HEK293 (cell line): ENCODE data around the gene OR2K2.

Source experiments
- FEZF1 ChIP-seq: fragments of 450-650 bp; formaldehyde crosslinking; IDR thresholded peaks from 2 replicates; pipeline ENCODE4 v1.5.1; 2016; ENCODE audit warnings: missing biosample characterization, missing genetic modification characterization
- SP2 ChIP-seq: fragments of 450-650 bp; formaldehyde crosslinking; IDR thresholded peaks from 2 replicates; pipeline ENCODE4 v1.5.1; 2016; ENCODE audit warnings: missing biosample characterization, missing genetic modification characterization
- YY1 ChIP-seq: fragments of 450-650 bp; formaldehyde crosslinking; IDR thresholded peaks from 2 replicates; pipeline ENCODE4 v1.5.1; 2018; ENCODE audit warnings: missing biosample characterization, missing genetic modification characterization
- ZBTB21 ChIP-seq: fragments of 450-650 bp; formaldehyde crosslinking; IDR thresholded peaks from 2 replicates; pipeline ENCODE4 v1.5.1; 2017; ENCODE audit warnings: missing biosample characterization, missing genetic modification characterization
- ZNF140 ChIP-seq: fragments of 450-650 bp; formaldehyde crosslinking; IDR thresholded peaks from 2 replicates; pipeline ENCODE4 v1.5.1; 2016; ENCODE audit warnings: missing biosample characterization, missing genetic modification characterization
- ZNF626 ChIP-seq: fragments of 450-650 bp; sonication (Bioruptor Pico); formaldehyde crosslinking; IDR thresholded peaks from 2 replicates; pipeline ENCODE4 v1.5.1; 2018; ENCODE audit warnings: missing biosample characterization, missing genetic modification characterization, inconsistent platforms
- ZNF707 ChIP-seq: fragments of 450-650 bp; formaldehyde crosslinking; IDR thresholded peaks from 2 replicates; pipeline ENCODE4 v1.5.1; 2016; ENCODE audit warnings: missing biosample characterization, missing genetic modification characterization
- ZNF785 ChIP-seq: fragments of 450-650 bp; formaldehyde crosslinking; IDR thresholded peaks from 2 replicates; pipeline ENCODE4 v1.5.1; 2016; ENCODE audit warnings: missing biosample characterization, missing genetic modification characterization
- TF ChIP-seq, protein P1 (sequence below): fragments of 450-650 bp; formaldehyde crosslinking; IDR thresholded peaks from 2 replicates; pipeline ENCODE4 v1.5.1; 2016; ENCODE audit warnings: missing biosample characterization, missing genetic modification characterization
- TF ChIP-seq, protein P2 (sequence below): fragments of 450-650 bp; IDR thresholded peaks from 2 replicates; pipeline ENCODE4 v1.5.1; 2018; ENCODE audit warnings: missing biosample characterization, missing genetic modification characterization

- TF ChIP-seq SP2 (tag by site-specific recombination) (no peak), ZBTB21 (tag by site-specific recombination) (no peak), YY1 (tag by site-specific recombination) (no peak), FEZF1 (tag by site-specific recombination) (no peak), ZNF785 (tag by site-specific recombination) (no peak), ZNF707 (no peak), ZNF626 (no peak), ZNF140 (tag by site-specific recombination) (no peak)
- TF ChIP-seq, protein P1, sequence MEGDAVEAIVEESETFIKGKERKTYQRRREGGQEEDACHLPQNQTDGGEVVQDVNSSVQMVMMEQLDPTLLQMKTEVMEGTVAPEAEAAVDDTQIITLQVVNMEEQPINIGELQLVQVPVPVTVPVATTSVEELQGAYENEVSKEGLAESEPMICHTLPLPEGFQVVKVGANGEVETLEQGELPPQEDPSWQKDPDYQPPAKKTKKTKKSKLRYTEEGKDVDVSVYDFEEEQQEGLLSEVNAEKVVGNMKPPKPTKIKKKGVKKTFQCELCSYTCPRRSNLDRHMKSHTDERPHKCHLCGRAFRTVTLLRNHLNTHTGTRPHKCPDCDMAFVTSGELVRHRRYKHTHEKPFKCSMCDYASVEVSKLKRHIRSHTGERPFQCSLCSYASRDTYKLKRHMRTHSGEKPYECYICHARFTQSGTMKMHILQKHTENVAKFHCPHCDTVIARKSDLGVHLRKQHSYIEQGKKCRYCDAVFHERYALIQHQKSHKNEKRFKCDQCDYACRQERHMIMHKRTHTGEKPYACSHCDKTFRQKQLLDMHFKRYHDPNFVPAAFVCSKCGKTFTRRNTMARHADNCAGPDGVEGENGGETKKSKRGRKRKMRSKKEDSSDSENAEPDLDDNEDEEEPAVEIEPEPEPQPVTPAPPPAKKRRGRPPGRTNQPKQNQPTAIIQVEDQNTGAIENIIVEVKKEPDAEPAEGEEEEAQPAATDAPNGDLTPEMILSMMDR (tag by site-specific recombination) = no peak
- TF ChIP-seq, protein P2, sequence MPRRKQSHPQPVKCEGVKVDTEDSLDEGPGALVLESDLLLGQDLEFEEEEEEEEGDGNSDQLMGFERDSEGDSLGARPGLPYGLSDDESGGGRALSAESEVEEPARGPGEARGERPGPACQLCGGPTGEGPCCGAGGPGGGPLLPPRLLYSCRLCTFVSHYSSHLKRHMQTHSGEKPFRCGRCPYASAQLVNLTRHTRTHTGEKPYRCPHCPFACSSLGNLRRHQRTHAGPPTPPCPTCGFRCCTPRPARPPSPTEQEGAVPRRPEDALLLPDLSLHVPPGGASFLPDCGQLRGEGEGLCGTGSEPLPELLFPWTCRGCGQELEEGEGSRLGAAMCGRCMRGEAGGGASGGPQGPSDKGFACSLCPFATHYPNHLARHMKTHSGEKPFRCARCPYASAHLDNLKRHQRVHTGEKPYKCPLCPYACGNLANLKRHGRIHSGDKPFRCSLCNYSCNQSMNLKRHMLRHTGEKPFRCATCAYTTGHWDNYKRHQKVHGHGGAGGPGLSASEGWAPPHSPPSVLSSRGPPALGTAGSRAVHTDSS (tag by site-specific recombination) = no peak
These were observed 32.5 kb upstream of the OR2K2 start for GRCh38 chr9:111362526-111362925.
